ENCODE results near the gene BACH1.

DNA sequence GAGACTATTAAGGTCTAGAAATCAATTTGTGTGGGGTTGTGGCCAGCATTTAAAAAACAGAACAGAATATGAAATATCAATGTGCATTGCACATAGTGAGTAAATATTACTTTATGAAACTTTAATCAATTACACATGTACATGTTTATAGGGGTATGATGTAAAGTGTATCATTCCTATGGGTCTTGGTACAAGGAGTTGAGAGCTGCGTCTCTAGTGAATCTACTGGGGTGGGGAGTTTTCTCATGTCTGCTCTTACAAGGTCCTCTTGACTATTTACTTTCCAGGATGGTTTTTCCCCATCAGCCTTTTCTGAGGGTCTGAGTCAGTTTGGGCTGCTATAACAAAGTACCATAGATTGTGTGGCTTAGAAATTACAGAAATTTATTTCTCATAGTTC, 75.8 kb downstream of the BACH1 start:
- TF ChIP-seq, protein P1, sequence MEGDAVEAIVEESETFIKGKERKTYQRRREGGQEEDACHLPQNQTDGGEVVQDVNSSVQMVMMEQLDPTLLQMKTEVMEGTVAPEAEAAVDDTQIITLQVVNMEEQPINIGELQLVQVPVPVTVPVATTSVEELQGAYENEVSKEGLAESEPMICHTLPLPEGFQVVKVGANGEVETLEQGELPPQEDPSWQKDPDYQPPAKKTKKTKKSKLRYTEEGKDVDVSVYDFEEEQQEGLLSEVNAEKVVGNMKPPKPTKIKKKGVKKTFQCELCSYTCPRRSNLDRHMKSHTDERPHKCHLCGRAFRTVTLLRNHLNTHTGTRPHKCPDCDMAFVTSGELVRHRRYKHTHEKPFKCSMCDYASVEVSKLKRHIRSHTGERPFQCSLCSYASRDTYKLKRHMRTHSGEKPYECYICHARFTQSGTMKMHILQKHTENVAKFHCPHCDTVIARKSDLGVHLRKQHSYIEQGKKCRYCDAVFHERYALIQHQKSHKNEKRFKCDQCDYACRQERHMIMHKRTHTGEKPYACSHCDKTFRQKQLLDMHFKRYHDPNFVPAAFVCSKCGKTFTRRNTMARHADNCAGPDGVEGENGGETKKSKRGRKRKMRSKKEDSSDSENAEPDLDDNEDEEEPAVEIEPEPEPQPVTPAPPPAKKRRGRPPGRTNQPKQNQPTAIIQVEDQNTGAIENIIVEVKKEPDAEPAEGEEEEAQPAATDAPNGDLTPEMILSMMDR (IDR thresholded peaks at IDR 0.05) = no peak
- TF ChIP-seq EZH2phosphoT487 (IDR thresholded peaks at IDR 0.05; ENCODE audit: borderline replicate concordance, low read depth) (no peak), TAF1 (IDR thresholded peaks at IDR 0.05; ENCODE audit: borderline replicate concordance, low read depth, low read length) (no peak), EP300 (IDR thresholded peaks at IDR 0.05; ENCODE audit: borderline replicate concordance in 1 of 2, low read depth in 1 of 2, low read length in 1 of 2) (no peak), FOXM1 (IDR thresholded peaks at IDR 0.05; ENCODE audit: low read depth) (no peak), FOSL2 (IDR thresholded peaks at IDR 0.05; ENCODE audit: borderline replicate concordance, low read depth) (no peak), YY1 (IDR thresholded peaks at IDR 0.05; ENCODE audit: low read depth) (no peak), POLR2AphosphoS5 (IDR thresholded peaks at IDR 0.05; ENCODE audit: low read depth, low read length) (no peak), NFIC (IDR thresholded peaks at IDR 0.05; ENCODE audit: borderline replicate concordance) (no peak), RXRA (IDR thresholded peaks at IDR 0.05; ENCODE audit: borderline replicate concordance, low read depth) (no peak)
- TF ChIP-seq, protein P2, sequence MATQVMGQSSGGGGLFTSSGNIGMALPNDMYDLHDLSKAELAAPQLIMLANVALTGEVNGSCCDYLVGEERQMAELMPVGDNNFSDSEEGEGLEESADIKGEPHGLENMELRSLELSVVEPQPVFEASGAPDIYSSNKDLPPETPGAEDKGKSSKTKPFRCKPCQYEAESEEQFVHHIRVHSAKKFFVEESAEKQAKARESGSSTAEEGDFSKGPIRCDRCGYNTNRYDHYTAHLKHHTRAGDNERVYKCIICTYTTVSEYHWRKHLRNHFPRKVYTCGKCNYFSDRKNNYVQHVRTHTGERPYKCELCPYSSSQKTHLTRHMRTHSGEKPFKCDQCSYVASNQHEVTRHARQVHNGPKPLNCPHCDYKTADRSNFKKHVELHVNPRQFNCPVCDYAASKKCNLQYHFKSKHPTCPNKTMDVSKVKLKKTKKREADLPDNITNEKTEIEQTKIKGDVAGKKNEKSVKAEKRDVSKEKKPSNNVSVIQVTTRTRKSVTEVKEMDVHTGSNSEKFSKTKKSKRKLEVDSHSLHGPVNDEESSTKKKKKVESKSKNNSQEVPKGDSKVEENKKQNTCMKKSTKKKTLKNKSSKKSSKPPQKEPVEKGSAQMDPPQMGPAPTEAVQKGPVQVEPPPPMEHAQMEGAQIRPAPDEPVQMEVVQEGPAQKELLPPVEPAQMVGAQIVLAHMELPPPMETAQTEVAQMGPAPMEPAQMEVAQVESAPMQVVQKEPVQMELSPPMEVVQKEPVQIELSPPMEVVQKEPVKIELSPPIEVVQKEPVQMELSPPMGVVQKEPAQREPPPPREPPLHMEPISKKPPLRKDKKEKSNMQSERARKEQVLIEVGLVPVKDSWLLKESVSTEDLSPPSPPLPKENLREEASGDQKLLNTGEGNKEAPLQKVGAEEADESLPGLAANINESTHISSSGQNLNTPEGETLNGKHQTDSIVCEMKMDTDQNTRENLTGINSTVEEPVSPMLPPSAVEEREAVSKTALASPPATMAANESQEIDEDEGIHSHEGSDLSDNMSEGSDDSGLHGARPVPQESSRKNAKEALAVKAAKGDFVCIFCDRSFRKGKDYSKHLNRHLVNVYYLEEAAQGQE (IDR thresholded peaks at IDR 0.05; ENCODE audit: low read depth, low read length) = no peak
- TF ChIP-seq, protein P3, sequence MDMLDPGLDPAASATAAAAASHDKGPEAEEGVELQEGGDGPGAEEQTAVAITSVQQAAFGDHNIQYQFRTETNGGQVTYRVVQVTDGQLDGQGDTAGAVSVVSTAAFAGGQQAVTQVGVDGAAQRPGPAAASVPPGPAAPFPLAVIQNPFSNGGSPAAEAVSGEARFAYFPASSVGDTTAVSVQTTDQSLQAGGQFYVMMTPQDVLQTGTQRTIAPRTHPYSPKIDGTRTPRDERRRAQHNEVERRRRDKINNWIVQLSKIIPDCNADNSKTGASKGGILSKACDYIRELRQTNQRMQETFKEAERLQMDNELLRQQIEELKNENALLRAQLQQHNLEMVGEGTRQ (IDR thresholded peaks at IDR 0.05; ENCODE audit: borderline replicate concordance, low read depth, low read length) = no peak
